GM19452 (cell line): ENCODE data around the gene PISD.

Experiments
- ATAC-seq: cut with Tn5 transposase; IDR thresholded peaks from one replicate; pipeline ENCODE4 v1.9.1; 2021; ENCODE audit not compliant: unreplicated experiment

PISD gene

DNA sequence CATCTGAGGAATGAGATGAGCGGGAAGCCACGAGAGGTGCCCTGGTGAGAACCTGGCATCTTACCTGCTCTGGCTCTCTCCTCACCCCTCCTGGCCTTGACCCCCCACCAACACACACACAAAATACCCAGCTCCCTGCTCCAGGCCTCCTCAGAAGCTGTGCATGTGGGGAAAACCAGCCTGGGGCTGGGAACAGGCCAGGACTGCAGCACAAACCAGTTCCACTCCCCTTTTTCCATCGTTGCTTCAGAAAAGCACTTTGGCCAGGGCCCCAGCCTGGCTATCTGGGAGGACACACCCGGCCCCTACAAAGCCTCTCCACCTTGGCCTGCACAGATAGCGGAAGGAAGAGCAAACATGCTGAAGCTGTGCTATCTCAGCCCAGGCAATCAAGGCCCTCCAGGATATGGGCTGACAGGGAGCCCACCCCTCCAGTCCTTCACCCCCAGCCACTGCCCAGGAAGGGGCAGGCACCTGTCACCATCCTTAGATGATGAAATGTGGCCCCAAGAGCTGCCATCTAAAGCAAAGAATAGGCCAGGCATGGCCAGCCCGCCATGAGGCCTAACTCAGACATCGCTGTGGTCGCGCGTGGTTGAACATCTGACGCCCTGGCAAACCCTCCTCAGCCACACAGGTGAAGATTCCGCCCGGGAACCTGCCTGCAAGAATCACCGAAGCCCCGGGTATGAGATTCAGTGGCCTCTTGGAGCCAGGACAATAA is 35.4 kb downstream of the PISD start:
- ATAC-seq = no peak

DNA sequence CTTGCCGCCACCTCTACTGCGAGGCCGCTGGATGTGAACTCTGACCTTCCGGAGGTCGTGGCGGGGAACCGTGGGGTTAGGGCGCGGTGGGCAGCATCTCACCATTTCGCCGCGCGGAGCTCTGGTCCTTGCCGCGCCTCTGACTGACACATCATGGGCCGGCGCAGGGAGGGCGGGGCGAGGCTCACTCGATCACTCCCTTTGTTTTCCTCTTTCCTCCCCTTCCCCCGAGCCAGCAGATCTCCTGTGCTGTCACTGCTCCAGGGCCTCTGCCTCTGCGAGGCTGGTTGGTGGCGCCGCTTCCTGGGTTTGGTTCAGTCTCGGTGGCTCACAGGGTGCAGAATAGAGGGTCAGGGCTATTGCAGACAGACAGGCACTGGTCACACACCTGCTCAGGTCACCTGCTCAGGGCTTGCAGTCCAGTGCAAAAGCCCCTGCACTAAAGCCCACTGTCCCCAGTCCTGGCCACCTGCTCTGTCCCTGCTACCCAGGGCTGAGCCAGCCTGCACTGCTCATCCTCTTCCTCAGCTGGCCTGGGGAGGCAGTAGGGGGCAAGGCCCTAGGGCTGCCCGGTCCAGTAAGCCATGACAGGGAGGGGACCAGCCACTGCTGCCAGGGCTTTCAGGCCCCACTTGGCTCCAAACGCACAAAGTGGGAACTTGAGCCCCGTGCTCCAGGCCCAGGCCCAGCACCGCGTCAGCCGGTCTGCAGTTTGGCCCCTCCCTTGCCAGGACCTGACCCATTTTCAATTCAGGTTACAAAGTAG is 36.2 kb downstream of the PISD start:
- ATAC-seq = no peak

DNA sequence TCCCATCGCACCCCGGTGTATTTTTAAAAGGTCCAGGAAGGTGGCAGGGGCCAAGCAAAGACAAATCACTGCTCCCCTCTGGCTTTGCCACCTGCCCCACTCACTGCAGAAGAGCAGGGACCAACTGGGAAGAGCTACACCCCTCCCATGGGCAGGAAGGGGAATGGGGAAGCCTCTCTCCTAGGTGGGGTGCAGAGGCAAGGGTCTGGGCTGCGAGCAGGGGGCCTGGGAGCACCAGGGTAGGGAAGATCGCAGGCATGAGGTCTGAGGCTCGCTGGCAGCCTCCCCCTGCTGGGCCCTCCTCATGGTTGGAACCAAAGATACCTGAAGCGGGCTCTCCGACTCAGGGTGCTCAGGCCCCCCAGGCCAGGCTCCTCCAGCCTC is 36.8 kb downstream of the PISD start:
- no peak for ATAC-seq

DNA sequence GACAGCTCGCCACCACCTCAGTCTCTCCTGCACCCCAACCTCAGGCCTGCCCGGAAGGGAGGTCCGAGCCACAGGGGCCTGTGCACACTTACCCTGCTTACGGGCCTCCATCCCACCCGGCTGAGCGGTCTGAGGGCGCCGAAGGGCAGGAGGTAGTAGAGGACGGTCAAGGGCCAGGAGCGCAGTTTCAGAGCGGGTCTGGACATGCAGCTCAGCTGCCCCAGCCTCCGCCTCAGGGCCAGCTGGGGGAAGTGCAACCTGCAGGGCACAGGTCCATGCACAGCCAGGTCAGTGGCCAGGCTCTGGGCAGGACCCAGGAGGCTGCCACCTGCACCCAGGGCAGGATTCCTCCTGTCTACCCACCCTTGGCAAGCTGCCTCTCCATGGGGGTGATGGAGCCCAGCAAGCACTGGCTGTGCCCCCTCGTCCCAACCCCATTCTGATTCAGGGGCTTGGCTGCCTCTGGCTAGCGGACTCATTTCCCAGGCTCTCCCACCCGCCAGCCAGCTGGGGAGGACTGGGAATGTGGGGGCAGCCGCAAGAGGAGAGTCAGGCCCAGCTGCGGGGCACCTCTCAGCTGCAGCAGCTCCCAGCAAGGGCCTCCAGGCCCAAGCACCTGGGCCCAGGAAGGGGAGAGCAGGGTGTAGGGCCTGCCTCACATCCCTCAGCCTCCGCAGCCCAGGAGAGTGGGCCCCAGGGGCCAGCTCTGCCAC is 38.3 kb downstream of the PISD start:
- ATAC-seq = no peak

DNA sequence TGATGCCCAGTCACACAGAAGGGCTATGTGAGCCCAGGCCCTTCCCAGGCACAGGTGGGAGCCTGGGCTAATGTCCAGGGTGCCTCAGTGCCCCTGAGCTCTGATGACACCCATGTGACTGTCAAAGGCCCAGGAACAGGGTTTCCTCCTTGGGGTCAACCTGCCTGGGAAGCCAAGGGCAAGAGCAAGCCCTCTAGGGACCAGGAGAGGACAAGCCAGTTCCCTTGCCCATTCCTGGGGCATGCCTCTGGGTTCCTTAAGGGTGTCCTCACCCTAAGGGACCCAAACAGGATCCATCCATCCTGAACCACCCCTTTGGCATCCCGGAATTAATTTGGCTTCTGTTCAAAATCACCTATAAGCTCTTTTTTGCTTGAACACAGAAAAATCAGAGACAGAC is 39.0 kb downstream of the PISD start:
- no peak for ATAC-seq

DNA sequence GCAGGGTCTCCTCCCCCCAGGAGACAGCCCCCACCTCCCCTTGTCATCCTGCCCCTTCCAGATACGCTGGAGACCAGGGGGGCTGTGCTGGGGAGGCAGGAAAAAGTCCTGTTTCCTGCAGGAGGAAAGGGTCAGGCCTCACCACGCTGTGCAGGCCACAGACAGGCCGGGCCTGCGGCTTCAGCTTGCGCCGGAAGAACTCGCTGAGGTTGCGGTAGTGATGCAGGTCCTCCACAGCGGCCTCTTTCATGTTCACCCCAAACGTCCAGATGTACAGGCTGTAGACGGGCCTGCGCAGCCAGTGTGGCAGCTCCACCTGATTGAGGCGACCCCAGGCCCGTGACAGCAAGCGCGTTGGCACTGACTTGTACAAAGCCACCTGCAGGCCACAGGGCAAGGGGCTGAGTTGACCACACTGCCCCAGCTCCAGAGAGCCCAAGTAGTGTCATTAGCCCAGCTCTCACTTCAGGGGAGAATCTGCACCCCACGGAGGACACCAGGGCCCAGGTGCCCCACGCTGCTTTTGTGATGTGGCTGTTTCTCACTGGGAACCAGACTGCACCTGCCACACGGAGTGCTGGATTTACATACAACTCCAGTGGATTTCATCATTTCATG is 40.4 kb downstream of the PISD start:
- no peak for ATAC-seq

DNA sequence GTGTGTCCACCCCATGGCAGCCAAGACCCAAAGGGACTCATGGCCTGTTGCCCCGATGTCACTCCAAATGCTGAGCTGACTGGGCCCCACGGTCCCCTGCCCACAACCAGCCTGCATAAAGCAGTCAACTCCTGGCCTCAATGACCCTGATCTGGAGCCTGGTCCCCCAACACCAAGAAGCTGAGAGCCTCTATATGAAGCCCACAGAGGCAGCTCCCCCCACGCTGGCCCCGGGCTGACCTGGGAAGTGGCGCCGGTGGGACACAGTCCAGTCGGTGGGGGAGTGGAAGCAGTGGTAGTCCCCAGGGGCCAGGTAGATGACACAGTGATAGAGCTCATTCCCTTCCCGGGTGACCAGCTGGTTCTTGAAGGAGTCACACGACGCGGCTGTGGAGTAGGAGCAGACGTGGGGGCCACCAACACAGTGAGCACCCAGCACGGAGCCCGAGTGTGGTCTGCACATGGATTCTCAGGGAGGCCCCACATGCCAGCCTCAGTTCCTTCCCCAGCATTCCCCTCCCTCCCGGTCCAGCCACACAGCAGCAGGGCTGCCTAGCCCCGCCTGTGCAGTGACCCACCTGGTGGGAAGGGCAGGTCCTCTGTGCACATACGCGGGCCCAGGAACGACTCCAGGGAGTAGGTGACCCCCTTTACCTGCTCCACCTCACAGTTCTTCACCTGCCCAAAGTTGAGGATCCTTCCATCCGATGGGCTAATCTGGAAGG is 41.1 kb downstream of the PISD start:
- ATAC-seq = no peak

DNA sequence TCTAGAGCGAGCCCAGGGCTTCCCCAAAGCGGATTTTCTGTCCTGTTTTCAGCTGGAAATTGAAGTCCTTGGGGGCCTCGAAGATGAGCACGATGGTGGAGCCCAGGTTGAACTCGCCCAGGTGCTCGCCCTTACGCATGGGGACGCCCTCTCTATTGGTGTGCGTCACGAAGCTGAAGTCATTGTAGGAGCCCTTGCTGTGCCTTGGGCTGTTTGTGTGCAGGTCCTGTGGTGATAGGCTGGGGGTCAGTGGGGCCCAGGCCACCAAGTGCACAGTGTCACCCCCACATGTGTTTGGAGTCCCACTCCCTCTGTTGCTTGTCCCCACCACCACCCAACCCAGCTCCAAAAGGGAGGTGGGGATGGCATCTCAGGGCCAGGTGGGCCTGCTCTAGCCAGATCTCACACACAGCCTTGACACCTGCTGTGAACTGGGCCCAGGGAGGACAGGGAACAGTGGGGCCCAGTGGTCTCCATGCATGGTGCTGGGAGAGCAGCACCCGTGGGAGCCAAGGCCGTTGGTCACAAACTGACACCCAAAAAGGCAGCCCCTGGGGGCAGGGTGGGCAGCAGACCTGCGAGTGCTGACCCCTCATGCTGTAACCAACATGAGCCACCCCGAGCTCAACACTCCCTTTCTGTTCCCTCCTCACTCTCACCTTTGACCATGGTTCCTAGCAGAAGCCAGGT is 42.3 kb downstream of the PISD start:
- no peak for ATAC-seq

DNA sequence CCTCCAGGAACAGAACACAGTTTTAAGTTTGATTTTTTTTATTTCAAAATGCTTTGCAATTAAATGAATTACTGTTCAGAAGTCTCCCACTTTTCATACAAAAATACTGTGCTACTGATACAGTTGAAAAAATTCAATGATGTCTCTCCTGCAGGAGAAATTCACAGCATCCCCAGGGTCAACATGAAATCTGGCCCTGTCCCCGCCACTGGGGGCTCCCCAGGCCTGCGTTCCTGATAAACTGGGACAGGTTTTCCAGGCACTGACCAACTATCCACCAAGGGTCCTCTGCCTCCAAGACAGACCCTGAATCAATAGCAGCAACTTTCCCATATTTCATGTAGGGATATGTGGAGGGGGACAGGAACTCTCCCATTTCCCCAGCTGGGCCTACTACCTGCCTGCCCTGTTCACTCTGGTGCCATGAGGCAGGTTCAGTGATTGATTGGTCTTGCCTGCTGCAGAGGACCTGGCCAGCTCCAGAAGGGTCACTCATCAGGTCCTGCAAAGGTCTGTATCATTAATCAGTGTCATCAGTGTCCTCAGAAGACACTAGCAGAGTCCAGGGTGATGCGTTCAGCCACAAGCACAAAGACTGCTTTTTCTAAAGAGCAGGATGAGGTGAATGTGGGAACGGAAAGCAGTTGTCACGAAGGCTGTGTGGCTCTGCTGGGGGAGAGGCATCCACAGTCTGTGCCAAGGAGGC is 43.4 kb downstream of the PISD start:
- no peak for ATAC-seq

DNA sequence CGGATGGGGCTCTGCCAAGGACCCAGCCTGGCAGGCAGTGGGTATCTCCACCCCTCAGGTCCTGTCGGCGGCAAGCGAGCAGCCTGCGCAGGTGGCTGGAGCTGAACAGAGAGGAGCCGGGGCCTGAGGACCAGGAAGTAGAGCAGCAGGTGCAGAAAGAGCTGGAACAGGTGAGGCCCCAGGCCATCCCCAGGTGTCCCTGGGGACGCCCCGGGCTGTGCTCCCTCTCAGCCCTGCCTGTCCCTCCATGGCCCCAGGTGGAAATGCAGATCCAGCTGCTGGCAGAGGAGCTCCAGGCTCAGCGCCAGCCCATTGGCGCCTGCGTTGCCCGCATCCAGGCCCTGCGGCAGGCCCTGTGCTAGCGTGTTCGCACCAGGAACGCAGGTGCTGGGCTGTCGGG is 44.0 kb downstream of the PISD start:
- no peak for ATAC-seq

DNA sequence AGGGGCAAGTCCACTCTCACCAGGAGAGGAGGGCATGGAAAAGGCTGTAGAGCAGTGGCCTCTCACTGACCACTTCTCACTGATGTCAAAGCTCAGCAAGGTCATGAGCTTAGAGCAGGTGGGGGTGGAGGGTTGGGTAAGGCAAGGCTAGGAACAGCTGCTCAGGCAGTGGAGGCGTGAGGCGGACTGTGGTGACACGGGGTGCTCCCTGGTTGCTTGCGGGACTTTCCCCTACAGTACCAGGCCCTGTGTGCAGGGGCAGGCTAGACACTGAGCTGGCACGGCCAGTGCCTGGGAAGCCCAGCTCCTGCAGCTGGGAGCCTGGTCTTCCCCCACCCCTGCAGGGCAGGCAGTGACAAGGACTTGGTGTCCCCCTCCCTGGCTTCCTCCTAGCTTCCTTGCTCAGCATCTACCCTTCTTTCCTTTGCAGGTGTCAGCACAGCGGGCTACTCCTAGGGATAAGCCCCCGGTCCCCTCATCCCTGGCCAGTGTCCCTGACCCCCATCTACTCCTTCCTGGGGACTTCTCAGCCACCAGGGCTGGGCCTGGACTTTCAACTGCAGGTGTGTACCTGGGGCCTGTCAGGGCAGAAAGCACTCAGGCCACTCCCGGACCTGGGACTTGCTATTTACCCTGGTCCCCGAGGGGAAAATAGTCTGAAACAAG is 45.6 kb downstream of the PISD start:
- no peak for ATAC-seq

DNA sequence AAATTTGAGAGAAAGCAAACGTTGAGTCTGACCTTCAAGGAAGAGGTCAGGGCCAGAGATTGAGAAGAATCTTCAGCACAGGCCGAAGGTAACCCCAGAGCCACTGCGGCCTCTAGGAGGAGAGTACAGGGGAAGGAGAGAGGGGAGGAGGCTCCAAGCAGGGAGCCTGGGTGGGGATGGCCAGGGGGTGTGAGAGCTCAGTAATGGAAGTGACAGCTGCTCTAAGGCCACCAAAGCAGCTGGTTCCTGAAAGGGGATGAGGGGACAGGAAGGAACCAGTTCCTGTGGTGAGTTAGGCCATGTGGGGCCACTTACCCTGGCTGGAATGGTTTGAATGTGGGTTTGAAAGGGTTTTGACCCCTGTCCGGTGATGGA is 46.1 kb downstream of the PISD start:
- no peak for ATAC-seq

DNA sequence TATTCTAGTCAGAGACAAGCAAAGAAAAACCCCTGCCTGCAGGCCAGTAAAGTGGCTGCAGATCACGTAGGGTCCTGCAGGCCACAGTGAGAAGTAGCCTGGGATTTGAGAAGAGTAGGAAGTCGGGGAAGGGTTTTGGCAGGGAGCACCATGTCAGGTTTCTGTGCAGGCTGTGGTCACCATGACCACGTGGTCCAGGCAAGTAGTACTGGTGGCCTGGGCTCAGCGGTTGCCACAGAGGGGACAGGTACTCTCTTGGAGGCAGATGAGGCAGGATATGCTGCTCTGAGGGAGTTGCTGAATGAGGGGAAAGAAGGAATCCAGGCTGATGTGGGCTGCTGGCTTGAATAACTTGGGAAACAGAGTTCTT is 46.5 kb downstream of the PISD start:
- no peak for ATAC-seq

DNA sequence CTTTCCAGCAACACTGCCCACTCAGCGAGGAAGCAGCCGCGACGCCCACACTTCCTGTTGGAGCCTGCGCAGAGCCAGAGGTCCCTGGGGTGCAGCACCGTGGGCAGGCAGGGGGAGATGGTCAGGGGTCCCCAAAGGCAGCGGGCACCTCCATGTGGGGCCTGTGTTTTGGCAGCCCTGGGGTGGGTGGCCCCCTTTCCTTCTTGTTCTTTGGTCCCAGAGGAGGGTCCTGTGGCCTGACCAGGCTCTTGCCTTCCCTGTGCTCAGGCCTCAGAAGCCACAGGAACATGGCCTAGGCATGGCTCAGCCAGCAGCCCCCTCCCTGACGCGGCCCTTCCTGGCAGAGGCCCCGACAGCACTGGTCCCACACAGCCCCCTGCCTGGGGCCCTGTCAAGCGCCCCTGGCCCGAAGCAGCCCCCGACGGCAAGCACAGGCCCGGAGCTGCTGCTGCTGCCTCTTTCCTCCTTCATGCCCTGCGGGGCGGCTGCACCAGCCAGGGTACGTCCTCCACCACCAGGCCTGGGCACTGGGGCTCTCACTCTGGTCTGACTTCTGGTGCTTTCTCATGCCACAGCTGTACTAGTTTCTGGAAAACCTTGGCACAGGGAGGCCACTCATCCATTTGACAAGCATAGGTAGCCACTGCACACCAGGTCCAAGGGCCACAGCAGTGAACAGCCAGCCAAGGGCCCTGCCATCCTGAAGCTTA is 47.1 kb downstream of the PISD start:
- ATAC-seq = no peak

DNA sequence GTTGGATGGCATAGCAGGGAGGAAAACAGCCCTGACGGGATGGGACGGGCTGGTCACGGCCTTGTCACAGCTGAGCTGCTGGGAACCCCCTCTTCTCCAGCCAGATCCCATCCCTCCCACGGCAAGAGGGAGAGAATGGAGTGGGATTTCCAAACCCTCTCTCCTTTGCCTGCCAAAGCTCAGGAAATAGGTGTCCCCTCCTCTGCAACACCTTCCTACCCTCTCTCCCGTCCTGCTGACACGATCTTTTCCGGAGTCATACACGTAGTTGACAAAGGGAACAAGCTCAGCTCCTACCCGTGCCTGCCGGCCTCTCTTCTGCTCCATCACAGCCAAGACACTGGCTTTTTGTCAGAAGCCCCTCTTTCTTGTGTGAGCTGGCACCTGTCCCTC is 48.1 kb downstream of the PISD start:
- no peak for ATAC-seq

DNA sequence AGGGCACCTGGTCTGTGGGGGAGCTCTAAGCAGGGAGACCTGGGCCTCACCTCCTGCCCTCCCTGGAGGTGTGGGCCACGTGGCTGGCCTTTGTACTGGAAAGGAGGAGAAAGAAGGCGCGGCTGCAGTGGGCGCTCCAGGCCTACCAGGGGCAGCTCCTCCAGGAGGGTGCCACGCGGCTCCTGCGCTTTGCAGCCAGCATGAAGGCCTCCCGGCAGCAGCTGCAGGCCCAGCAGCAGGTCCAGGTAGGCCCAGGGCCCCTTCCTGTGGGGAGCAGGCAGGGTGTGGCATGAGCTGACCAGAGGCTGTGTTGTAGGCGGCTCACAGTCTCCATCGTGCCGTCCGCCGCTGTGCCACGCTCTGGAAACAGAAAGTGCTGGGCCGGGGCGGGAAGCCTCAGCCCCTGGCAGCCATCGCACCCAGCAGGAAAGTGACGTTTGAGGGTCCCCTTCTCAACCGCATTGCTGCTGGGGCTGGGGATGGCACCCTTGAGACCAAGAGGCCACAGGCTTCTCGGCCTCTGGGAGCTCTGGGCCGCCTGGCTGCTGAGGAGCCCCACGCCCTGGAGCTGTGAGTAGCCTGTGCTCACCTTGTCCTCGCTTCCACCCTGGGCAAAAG is 48.6 kb downstream of the PISD start:
- ATAC-seq = no peak

DNA sequence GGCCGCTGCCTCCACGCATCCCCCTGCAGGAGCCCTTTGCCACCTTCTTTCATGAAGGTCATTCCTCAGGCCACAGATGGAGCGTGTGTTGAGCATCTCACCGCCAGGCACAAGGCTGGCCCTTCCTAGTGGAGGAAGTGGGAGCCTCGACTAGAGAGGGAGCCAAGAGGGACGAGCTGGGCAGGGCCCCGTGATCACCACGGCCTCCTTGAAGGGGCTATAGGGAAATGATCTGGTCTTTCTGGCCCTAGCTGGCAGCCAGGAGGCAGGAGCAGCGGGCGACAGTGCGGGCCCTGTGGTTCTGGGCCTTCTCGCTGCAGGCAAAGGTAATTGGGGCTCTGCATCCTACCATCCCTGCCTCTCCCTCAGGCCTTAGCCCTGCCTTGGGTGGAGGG is 49.1 kb downstream of the PISD start:
- ATAC-seq = no peak

DNA sequence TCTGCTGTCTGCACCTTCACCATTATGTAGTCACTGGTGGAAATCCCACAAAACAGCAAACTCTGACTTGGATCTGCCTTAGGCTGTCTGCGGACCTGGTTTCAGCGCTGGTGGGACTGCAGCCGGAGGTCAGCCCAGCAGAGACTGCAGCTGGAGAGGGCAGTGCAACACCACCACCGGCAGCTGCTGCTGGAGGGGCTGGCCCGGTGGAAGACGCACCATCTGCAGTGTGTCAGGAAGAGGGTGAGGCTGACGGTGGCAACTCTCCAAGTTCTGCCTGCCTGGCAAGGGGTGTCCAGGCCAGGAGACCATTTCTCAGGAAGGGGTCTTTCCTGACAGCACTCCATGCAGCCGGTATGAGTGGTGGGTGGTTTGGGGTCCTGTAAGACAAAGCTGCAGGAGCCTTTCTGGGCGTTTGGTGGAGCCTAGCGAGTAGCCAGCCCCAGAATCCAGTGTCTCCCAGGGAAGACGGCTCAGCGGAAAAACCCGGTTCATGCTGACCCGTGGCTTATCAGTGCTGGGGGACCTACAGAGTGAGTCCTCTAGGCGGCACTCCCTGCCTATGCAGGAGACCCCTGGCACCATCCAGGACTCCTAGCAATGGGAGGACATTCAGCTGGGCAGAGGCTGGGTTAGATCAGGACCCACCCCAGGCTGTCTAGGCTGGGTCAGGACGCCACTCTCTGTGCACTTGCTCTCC is 50.8 kb downstream of the PISD start:
- ATAC-seq = no peak
